Trophoblast cell (in vitro differentiated cells and primary cell): Measurements from ENCODE around the gene FNDC3A.

Experiments used
- DNase-seq, 2 donors: peaks; one replicate each; pipeline ENCODE4 v3.0.0-alpha.2; 2016
- H2AFZ ChIP-seq: 2 replicates; pipeline ENCODE4 v1.6.1; 2013; ENCODE audit warnings: low read length, moderate library complexity, mild to moderate bottlenecking; ENCODE audit not compliant: insufficient read depth, poor library complexity
- H2AK5ac ChIP-seq: 2 replicates; pipeline ENCODE4 v1.6.1; 2013; ENCODE audit warnings: mild to moderate bottlenecking, low read length
- H2BK120ac ChIP-seq: 2 replicates; pipeline ENCODE4 v1.6.1; 2013; ENCODE audit warnings: low read length, mild to moderate bottlenecking, moderate library complexity; ENCODE audit not compliant: insufficient read depth, poor library complexity
- H2BK12ac ChIP-seq: 2 replicates; pipeline ENCODE4 v1.6.1; 2013; ENCODE audit warnings: mild to moderate bottlenecking, low read length, moderate library complexity
- H2BK5ac ChIP-seq: 2 replicates; pipeline ENCODE4 v1.6.1; 2013; ENCODE audit warnings: low read length, low read depth, moderate library complexity, mild to moderate bottlenecking; ENCODE audit not compliant: poor library complexity
- H3K14ac ChIP-seq: 2 replicates; pipeline ENCODE4 v1.6.1; 2013; ENCODE audit warnings: mild to moderate bottlenecking, low read length
- H3K18ac ChIP-seq: 2 replicates; pipeline ENCODE4 v1.6.1; 2013; ENCODE audit warnings: mild to moderate bottlenecking, low read length
- H3K23ac ChIP-seq: 2 replicates; pipeline ENCODE4 v1.6.1; 2013; ENCODE audit warnings: low read length
- H3K27ac ChIP-seq: 2 replicates; pipeline ENCODE4 v1.5.1; 2013; ENCODE audit warnings: low read depth, mild to moderate bottlenecking, inconsistent platforms, low read length, moderate library complexity
- H3K27me3 ChIP-seq: 2 replicates; pipeline ENCODE4 v1.6.1; 2013; ENCODE audit warnings: inconsistent platforms, mild to moderate bottlenecking, low read length, moderate library complexity; ENCODE audit not compliant: insufficient read depth
- H3K36me3 ChIP-seq, 2 experiments: 1 replicate in 1 of 2; 2 replicates in 1 of 2; pipeline ENCODE4 v1.6.1; 2013; ENCODE audit warnings: low read length in 2 of 2, mild to moderate bottlenecking in 2 of 2, moderate library complexity in 1 of 2; ENCODE audit not compliant: insufficient read depth in 2 of 2, control insufficient read depth in 1 of 2
- H3K4ac ChIP-seq: 2 replicates; pipeline ENCODE4 v1.6.1; 2013; ENCODE audit warnings: low read depth, mild to moderate bottlenecking, low read length, moderate library complexity
- H3K4me1 ChIP-seq, 2 experiments: 1 replicate in 1 of 2; 2 replicates in 1 of 2; pipeline ENCODE4 v1.6.1; 2013; ENCODE audit warnings: low read length in 2 of 2, mild to moderate bottlenecking in 2 of 2, moderate library complexity in 1 of 2; ENCODE audit not compliant: insufficient read depth in 2 of 2, control insufficient read depth in 1 of 2
- H3K4me2 ChIP-seq: 2 replicates; pipeline ENCODE4 v1.6.1; 2013; ENCODE audit warnings: inconsistent platforms, mild to moderate bottlenecking, low read length, moderate library complexity
- H3K4me3 ChIP-seq: 2 replicates; pipeline ENCODE4 v1.5.1; 2013; ENCODE audit warnings: mild to moderate bottlenecking, low read depth, low read length, inconsistent platforms
- H3K79me1 ChIP-seq: one replicate; pipeline ENCODE4 v1.6.1; 2013; ENCODE audit warnings: low read length
- H3K79me2 ChIP-seq: 2 replicates; pipeline ENCODE4 v1.6.1; 2013; ENCODE audit warnings: low read length, mild to moderate bottlenecking; ENCODE audit not compliant: control insufficient read depth, insufficient read depth, poor library complexity
- H3K9ac ChIP-seq: 2 replicates; pipeline ENCODE4 v1.6.1; 2013; ENCODE audit warnings: mild to moderate bottlenecking, low read length
- H3K9me3 ChIP-seq: 2 replicates; pipeline ENCODE4 v1.6.1; 2013; ENCODE audit warnings: low read depth, mild to moderate bottlenecking, control low read depth, inconsistent platforms, low read length; ENCODE audit not compliant: insufficient read depth
- H4K12ac ChIP-seq: 2 replicates; pipeline ENCODE4 v1.6.1; 2013; ENCODE audit warnings: low read depth, mild to moderate bottlenecking, low read length, moderate library complexity
- H4K8ac ChIP-seq: 2 replicates; pipeline ENCODE4 v1.6.1; 2013; ENCODE audit warnings: low read depth, mild to moderate bottlenecking, low read length, moderate library complexity
- H4K91ac ChIP-seq: one replicate; pipeline ENCODE4 v1.6.1; 2013; ENCODE audit warnings: low read depth, mild to moderate bottlenecking, low read length, moderate library complexity
- WGBS: extraction: QIAGEN DNeasy Blood & Tissue Kit; methylation state at CpG from one replicate; pipeline ENCODE4 v1.1.7; 2013; ENCODE audit warnings: missing lambda C conversion rate; ENCODE audit not compliant: insufficient read length, insufficient coverage; ENCODE audit errors: extremely low coverage; 5-methylcytosine and 5-hydroxymethylcytosine counted together

The FNDC3A gene

GRCh38 chr13:49040872-49041271 is 65.2 kb downstream of the FNDC3A start:
- H3K18ac ChIP-seq = no peak overlapping the region
- no peak overlapping the region for H2BK5ac ChIP-seq
- no CpG with 5 or more reads among the region's 3 CpGs for WGBS
- H3K23ac ChIP-seq = no peak overlapping the region
- no peaks in the 10 kb centered on the region for H3K79me2 ChIP-seq
- no peaks in the 10 kb centered on the region for H3K79me1 ChIP-seq
- H2AFZ ChIP-seq = no peak overlapping the region
- no peak overlapping the region for H3K4me2 ChIP-seq
- no peaks in the 10 kb centered on the region for H3K4me1 ChIP-seq
- no peak overlapping the region for H3K9ac ChIP-seq
- no peaks in the 10 kb centered on the region for H3K27me3 ChIP-seq
- no peak overlapping the region for H4K12ac ChIP-seq
- no peak overlapping the region for H2BK120ac ChIP-seq
- H3K9me3 ChIP-seq = no peaks in the 10 kb centered on the region
- H3K14ac ChIP-seq = no peak overlapping the region
- H3K27ac ChIP-seq = no peak overlapping the region
- H3K4me3 ChIP-seq = no peak overlapping the region
- DNase-seq = no peak
- no peak overlapping the region for H4K91ac ChIP-seq
- no peak overlapping the region for H3K4ac ChIP-seq
- H2BK12ac ChIP-seq = no peak overlapping the region
- H3K36me3 ChIP-seq = peaks cover 0 to 3% of the 10 kb centered on the region in 2 experiments
- H2AK5ac ChIP-seq = no peak overlapping the region
- H4K8ac ChIP-seq = no peak overlapping the region

GRCh38 chr13:49042476-49042875 is 66.8 kb downstream of the FNDC3A start:
- H3K4me2 ChIP-seq = no peak overlapping the region
- H3K4me1 ChIP-seq = no peaks in the 10 kb centered on the region
- H4K8ac ChIP-seq = no peak overlapping the region
- no peak overlapping the region for H3K18ac ChIP-seq
- no peaks in the 10 kb centered on the region for H3K79me2 ChIP-seq
- H2AFZ ChIP-seq = no peak overlapping the region
- WGBS = no CpG with 5 or more reads among the region's 2 CpGs
- peaks cover 0 to 3% of the 10 kb centered on the region in 2 experiments for H3K36me3 ChIP-seq
- no peak overlapping the region for H2BK5ac ChIP-seq
- no peak overlapping the region for H4K91ac ChIP-seq
- H3K9ac ChIP-seq = no peak overlapping the region
- no peak overlapping the region for H3K27ac ChIP-seq
- H3K79me1 ChIP-seq = no peaks in the 10 kb centered on the region
- no peak overlapping the region for H3K23ac ChIP-seq
- H4K12ac ChIP-seq = no peak overlapping the region
- no peak overlapping the region for H3K14ac ChIP-seq
- H2AK5ac ChIP-seq = no peak overlapping the region
- H3K4ac ChIP-seq = no peak overlapping the region
- H3K9me3 ChIP-seq = no peaks in the 10 kb centered on the region
- H2BK12ac ChIP-seq = no peak overlapping the region
- DNase-seq = no peak
- no peak overlapping the region for H3K4me3 ChIP-seq
- no peaks in the 10 kb centered on the region for H3K27me3 ChIP-seq
- no peak overlapping the region for H2BK120ac ChIP-seq

- no CpG with 5 or more reads among the region's 3 CpGs for WGBS
- Histone ChIP-seq H4K12ac (no peak overlapping the region), H3K9ac (no peak overlapping the region), H3K4me2 (no peak overlapping the region), H2BK12ac (no peak overlapping the region), H3K18ac (no peak overlapping the region), H3K23ac (no peak overlapping the region), H3K4me3 (no peak overlapping the region), H2BK120ac (no peak overlapping the region), H4K8ac (no peak overlapping the region), H3K4me1 (no peaks in the 10 kb centered on the region), H4K91ac (no peak overlapping the region), H2AFZ (no peak overlapping the region), H3K79me2 (no peaks in the 10 kb centered on the region), H3K79me1 (no peaks in the 10 kb centered on the region), H3K14ac (no peak overlapping the region), H2AK5ac (no peak overlapping the region), H3K36me3 (peaks cover 0 to 3% of the 10 kb centered on the region in 2 experiments), H3K27me3 (no peaks in the 10 kb centered on the region), H2BK5ac (no peak overlapping the region), H3K9me3 (no peaks in the 10 kb centered on the region), H3K4ac (no peak overlapping the region), H3K27ac (no peak overlapping the region)
- DNase-seq = no peak
Observed at GRCh38 chr13:49044008-49044407, 68.3 kb downstream of the FNDC3A start.

- Histone ChIP-seq H3K9ac (no peak overlapping the region), H3K9me3 (no peaks in the 10 kb centered on the region), H2BK12ac (no peak overlapping the region), H2AK5ac (no peak overlapping the region), H3K79me2 (no peaks in the 10 kb centered on the region), H4K12ac (no peak overlapping the region), H3K27ac (no peak overlapping the region), H2BK120ac (no peak overlapping the region), H4K8ac (no peak overlapping the region), H3K4me3 (no peak overlapping the region), H3K79me1 (no peaks in the 10 kb centered on the region), H3K4me2 (no peak overlapping the region), H2AFZ (no peak overlapping the region), H2BK5ac (no peak overlapping the region), H3K23ac (no peak overlapping the region), H3K4me1 (no peaks in the 10 kb centered on the region), H3K36me3 (peaks cover 0 to 3% of the 10 kb centered on the region in 2 experiments), H4K91ac (no peak overlapping the region), H3K14ac (no peak overlapping the region), H3K4ac (no peak overlapping the region), H3K27me3 (no peaks in the 10 kb centered on the region), H3K18ac (no peak overlapping the region)
- WGBS = no CpG with 5 or more reads among the region's 2 CpGs
- DNase-seq = no peak
Observed at GRCh38 chr13:49044836-49045235, 69.1 kb downstream of the FNDC3A start.
